Measurements from ENCODE around the gene HSD17B2.
"Not testable (repeated sequence)": the region's sequence is repeated elsewhere in the genome, so short reads cannot be mapped to it uniquely, and the experiment has no call there.

The HSD17B2 gene, protein sequence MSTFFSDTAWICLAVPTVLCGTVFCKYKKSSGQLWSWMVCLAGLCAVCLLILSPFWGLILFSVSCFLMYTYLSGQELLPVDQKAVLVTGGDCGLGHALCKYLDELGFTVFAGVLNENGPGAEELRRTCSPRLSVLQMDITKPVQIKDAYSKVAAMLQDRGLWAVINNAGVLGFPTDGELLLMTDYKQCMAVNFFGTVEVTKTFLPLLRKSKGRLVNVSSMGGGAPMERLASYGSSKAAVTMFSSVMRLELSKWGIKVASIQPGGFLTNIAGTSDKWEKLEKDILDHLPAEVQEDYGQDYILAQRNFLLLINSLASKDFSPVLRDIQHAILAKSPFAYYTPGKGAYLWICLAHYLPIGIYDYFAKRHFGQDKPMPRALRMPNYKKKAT

GRCh38 chr16:82034981-82035612 lies at the start of gene HSD17B2:
Gene HSD17B2, plus strand, starts transcription at chr16:82035253. Its CDS starts 172 bp downstream, at chr16:82035425.
- no peak for DNase-seq (ENCODE audit: low read depth in 2 of 2, low spot score in 1 of 2)

DNA sequence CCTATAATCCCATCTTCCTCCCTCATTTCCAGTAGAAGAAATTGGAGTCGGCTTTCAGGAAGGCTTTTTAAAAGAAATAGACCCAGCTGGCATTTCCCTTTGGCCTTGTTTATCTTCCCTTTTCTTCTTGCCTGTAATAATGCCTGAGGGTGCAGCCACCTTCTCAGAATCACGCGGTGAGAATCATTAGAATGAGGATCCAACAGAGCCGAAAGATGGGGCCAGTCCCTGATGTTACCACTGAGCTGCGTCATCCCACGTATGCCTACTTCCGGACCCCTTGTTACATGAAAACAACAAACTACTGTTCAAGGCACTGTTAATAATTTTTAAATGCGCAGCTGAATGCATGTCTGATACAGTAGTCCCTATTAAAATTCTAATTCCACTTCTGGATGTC lies 47.9 kb upstream of the HSD17B2 start:
- DNase-seq (ENCODE audit: low read depth in 2 of 2, low spot score in 1 of 2) = no peak

- no peak for DNase-seq (ENCODE audit: low read depth in 2 of 2, low spot score in 1 of 2)
These were observed 47.3 kb upstream of the HSD17B2 start for GRCh38 chr16:81987706-81988105.

- no peak for DNase-seq (ENCODE audit: low read depth in 2 of 2, low spot score in 1 of 2)
These were observed 42.2 kb upstream of the HSD17B2 start for GRCh38 chr16:81992859-81993258.

- no peak for DNase-seq (ENCODE audit: low read depth in 2 of 2, low spot score in 1 of 2)
These were observed 40.6 kb upstream of the HSD17B2 start for GRCh38 chr16:81994485-81994884.

GRCh38 chr16:81995651-81996050 lies 39.4 kb upstream of the HSD17B2 start:
- no peak for DNase-seq (ENCODE audit: low read depth in 2 of 2, low spot score in 1 of 2)

GRCh38 chr16:81996664-81997509 lies 38.2 kb upstream of the HSD17B2 start:
- DNase-seq (ENCODE audit: low read depth in 2 of 2, low spot score in 1 of 2) = no peak

DNA sequence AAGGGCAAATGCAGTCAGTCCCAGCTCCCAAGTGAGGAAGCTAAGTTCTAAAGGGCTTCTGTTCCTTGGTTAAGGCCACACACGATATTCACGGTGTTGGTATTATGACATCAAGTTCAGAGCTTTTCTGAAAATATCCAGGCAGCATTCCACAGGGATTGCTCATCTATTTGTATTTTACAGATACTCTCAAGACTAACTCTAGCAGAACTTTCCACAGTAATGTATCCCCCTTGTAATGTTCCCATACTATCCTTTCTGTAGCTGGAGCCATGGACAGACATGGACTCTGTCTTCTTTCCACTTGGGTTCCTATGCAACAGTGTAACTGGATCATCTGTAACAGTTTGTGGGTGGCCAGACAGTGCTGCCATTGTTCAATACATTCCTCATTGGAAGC lies 37.3 kb upstream of the HSD17B2 start:
- DNase-seq (ENCODE audit: low read depth in 2 of 2, low spot score in 1 of 2) = no peak

- DNase-seq (ENCODE audit: low read depth in 2 of 2, low spot score in 1 of 2) = no peak
These were observed 32.2 kb upstream of the HSD17B2 start for GRCh38 chr16:82002831-82003230.

GRCh38 chr16:82004601-82005000 lies 30.5 kb upstream of the HSD17B2 start:
- DNase-seq (ENCODE audit: low read depth in 2 of 2, low spot score in 1 of 2) = no peak

DNA sequence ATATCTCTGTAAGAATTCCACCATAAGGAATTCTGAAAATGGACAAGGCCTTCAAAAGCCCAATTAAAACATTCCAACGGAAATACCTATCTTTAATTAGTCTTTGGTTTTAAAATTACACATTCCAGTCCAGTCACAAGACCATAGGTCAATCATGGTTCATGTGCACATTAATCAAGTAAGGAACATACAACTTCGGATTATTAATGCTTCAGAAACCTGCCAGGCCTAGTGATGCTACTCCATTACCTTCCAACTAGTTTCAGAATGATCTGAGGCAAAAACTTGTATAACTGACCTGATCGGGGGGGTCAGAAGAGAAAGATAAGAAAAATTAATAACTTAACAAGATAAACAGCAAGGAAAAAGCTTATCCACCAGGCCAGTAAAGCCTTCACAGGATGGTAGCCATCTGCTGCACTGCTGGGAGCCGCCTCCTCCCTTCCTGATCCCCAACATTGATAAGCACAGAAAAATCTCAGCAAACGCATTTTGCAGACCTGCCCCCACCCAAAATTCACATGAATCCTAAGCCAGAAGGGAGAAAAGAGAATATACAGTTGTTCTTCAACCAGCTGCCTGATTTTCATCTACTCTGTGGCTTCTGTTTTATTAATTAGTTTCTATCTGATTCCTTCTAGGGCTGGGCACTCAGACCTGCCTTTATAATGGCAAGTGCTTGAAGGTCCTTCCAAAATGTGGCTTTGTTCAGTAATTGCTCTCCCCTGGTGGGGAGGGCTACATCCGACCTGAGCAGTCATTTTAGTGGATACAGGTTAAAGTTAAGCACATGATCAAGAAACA lies 29.8 kb upstream of the HSD17B2 start:
- no peak for DNase-seq (ENCODE audit: low read depth in 2 of 2, low spot score in 1 of 2)

DNA sequence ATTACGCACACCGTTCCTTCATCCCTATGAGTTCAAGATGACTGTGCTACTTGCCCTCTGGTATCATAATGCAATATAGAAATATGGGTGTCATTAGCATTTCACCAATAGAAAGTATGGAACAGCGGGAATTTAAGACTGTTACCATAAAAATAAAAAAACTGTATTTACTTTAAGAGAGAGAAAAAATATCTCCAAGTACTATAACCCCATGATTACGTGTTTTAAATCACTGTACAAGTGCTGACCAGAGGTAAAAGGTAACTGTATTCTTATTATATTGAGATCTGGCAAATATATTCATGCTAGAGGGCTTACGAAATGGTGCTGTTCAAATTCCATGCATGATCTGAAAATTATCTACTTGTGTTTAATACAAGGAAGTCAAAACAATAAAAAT lies 29.0 kb upstream of the HSD17B2 start:
- DNase-seq (ENCODE audit: low read depth in 2 of 2, low spot score in 1 of 2) = no peak

- DNase-seq (ENCODE audit: low read depth in 2 of 2, low spot score in 1 of 2) = no peak
These were observed 27.9 kb upstream of the HSD17B2 start for GRCh38 chr16:82007189-82007588.

DNA sequence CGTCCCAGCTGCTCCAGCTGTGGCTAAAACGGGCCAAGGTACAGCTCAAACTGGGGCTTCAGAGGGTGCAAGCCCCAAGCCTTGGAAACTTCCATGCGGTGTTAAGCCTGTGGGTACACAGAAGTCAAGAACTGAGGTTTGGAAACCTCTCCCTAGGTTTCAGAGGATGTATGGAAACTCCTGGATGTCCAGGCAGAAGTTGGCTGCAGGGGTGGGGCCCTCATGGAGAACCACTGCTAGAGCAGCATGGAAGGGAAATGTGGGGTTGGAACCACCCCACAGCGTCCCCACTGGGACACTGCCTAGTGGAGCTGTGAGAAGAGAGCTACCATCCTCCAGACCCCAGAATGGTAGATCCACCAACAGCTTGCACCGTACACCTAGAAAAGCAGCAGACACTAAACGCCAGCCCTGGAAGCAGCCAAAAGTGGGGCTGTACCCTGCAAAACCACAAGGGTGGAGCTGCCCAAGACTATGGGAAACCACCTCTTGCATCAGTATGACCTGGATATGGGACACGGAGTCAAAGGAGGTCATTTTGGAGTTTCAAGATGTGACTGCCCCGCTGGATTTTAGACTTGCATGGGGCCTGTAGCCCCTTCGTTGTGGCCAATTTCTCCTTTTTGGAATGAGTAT lies 26.0 kb upstream of the HSD17B2 start:
- no peak for DNase-seq (ENCODE audit: low read depth in 2 of 2, low spot score in 1 of 2)

GRCh38 chr16:82009789-82010188 lies 25.3 kb upstream of the HSD17B2 start:
- DNase-seq (ENCODE audit: low read depth in 2 of 2, low spot score in 1 of 2) = not testable (repeated sequence)

DNA sequence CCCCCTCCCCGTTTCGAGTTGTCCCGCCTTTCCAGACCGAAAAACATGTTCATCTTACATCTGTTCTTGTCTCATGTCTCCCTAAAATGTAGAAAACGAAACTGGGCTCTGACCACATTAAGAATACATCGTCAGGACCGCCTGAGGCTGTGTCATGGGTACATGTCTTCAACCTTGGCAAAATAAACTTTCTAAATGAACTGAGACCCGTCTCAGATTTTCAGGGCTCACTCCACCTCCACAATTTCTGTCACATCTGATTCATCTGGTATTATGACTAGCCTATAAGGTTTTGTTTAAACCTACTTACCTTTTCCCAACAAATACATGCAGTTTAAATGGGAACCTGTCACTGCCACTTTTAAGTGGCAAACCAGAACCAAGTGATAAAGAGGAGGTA lies 24.4 kb upstream of the HSD17B2 start:
- no peak for DNase-seq (ENCODE audit: low read depth in 2 of 2, low spot score in 1 of 2)

- DNase-seq (ENCODE audit: low read depth in 2 of 2, low spot score in 1 of 2) = peak in 1 of 2 donors; percentile 35
These were observed 23.8 kb upstream of the HSD17B2 start, which contains the start of gene SDR42E1 for GRCh38 chr16:82011199-82011641. Gene SDR42E1, minus strand, starts transcription at chr16:82011470. Its CDS starts 10,612 bp downstream, at chr16:82000858.

DNA sequence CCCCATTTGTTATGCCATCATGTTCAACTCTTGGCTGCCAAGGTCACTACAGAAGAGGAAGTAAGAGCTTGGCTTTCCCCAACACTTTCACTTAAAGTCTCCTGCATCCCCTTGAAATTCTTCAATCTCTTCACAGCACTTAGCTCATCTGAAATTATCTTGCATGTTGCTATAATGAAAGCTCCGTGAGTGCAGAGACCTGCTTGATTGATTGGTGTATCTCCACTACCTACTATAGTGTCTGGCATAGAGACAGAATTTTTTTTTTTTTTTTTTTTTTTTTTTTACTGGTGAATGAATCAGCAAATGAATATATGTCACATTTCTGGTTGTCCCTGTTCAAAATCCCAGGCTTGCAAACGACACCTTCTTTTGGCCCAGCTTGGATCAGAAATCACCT lies 21.9 kb upstream of the HSD17B2 start:
- no peak for DNase-seq (ENCODE audit: low read depth in 2 of 2, low spot score in 1 of 2)

GRCh38 chr16:82016263-82016662 lies 18.8 kb upstream of the HSD17B2 start:
- DNase-seq (ENCODE audit: low read depth in 2 of 2, low spot score in 1 of 2) = no peak

DNA sequence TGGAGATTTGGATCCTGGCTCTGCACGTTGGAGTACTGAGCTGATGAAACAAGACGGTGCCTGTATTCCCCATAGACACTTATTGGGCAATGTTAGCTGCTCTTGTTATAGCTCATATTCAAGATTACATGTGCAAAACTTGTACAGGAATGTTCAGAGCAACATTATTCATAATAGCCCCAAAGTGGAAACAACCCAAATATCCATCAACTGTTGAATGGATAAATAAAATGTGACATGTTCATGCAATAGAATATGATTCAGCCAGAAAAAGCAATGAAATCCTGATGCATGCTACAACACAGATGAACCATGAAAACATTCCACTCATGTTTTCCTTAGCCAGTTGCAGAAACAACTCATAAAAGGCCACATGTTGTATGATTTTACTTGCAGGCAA lies 18.1 kb upstream of the HSD17B2 start:
- DNase-seq (ENCODE audit: low read depth in 2 of 2, low spot score in 1 of 2) = no peak
